Suprapubic skin (tissue), 3 donors: ENCODE measurements around the gene APOBEC3F.

ENCODE experiments used
- POLR2A ChIP-seq, 2 donors: fragments of 450-650 bp; IDR thresholded peaks; one replicate each; pipeline ENCODE4 v1.6.1; 2017; ENCODE audit warnings: antibody characterized with exemption in 2 of 2, mild to moderate bottlenecking in 2 of 2, moderate library complexity in 2 of 2
- TF ChIP-seq, protein P1 (sequence below), 2 donors: fragments of 200-600 bp in 1 of 2; fragments of 450-650 bp in 1 of 2; sonication (generic) in 1 of 2; IDR thresholded peaks; one replicate each; pipeline ENCODE4 v1.5.1; 2016 to 2019; ENCODE audit warnings: antibody characterized with exemption in 2 of 2, mild to moderate bottlenecking in 1 of 2, moderate library complexity in 1 of 2

DNA sequence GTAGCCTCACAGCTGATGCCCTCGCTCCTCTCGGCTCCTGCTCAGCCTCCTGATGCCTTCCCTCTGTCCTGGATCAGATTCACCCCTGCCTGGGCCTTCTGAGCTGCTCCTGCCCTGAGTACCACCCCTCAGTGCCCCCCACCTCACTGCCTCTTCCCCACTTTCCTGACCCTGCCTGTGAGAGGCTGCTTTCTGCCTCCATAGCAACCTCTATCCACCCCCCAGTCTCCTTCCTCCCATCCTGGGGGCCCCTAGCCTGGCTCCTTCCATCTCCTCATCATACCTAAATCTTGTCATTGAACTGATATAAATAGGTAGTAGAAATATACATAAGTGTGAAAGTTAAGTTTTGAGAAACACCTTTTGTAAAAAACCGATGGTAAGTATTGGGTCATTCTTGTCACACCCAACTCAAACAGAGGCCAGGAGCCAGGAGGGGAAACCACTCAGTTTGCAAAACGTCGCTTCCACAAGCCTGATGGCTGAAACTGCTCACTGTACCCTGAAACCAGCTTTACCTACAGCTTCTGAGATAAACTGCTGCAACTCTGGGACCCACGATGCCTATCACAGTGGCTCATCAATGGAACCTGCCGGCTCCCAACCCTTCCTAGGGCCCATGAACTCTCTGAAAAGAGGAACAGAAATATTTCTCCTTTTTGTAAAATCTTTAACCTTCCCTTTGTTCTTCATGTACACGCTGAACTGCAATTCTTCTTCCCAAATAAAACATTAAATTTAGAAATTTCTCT lies 51.6 kb downstream of the APOBEC3F start:
- TF ChIP-seq, protein P1, sequence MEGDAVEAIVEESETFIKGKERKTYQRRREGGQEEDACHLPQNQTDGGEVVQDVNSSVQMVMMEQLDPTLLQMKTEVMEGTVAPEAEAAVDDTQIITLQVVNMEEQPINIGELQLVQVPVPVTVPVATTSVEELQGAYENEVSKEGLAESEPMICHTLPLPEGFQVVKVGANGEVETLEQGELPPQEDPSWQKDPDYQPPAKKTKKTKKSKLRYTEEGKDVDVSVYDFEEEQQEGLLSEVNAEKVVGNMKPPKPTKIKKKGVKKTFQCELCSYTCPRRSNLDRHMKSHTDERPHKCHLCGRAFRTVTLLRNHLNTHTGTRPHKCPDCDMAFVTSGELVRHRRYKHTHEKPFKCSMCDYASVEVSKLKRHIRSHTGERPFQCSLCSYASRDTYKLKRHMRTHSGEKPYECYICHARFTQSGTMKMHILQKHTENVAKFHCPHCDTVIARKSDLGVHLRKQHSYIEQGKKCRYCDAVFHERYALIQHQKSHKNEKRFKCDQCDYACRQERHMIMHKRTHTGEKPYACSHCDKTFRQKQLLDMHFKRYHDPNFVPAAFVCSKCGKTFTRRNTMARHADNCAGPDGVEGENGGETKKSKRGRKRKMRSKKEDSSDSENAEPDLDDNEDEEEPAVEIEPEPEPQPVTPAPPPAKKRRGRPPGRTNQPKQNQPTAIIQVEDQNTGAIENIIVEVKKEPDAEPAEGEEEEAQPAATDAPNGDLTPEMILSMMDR (IDR thresholded peaks at IDR 0.05) = no peak
- TF ChIP-seq POLR2A (IDR thresholded peaks at IDR 0.05) = no peak
